ENCODE measurements around the gene ITK.

- TF ChIP-seq ZNF274 (IDR thresholded peaks at IDR 0.05; ENCODE audit: low read depth, low read length): no peak
- no peak for TF ChIP-seq YY1 (IDR thresholded peaks at IDR 0.05; ENCODE audit: insufficient read depth, insufficient read length)
These were observed 23.2 kb upstream of the ITK start for GRCh38 chr5:157157293-157157891.

Measured in NT2/D1 (cell line).